Measurements from ENCODE around the gene RAD52. TPM values are rescaled to one million over a fixed set of nuclear protein-coding genes. Genes with fewer than 3 reads are reported as not detected.

The RAD52 gene
- total RNA-seq, 4 donors from 2014 or later, result 26.9 to 61.5 (median 27.9) TPM

- 79 to 82% methylated on average over 4 of the region's 4 CpGs for WGBS, 2 donors
- peaks cover 4 to 73% (median 14%) of the 10 kb centered on the region in 3 donors for H3K36me3 ChIP-seq
Measured at GRCh38 chr12:931591-931990, 17.9 kb downstream of the RAD52 start.

GRCh38 chr12:931060-931459, 18.4 kb downstream of the RAD52 start:
- H3K4me3 ChIP-seq, result no peak overlapping the region

More at GRCh38 chr12:931591-931990, 17.9 kb downstream of the RAD52 start:
- H3K27ac ChIP-seq, result no peak overlapping the region
- no peaks in the 10 kb centered on the region for H3K27me3 ChIP-seq
- TF ChIP-seq POLR2A (IDR thresholded peaks at IDR 0.05) (no peak), EP300 (IDR thresholded peaks at IDR 0.05) (no peak), CTCF (IDR thresholded peaks at IDR 0.05) (no peak)
- no peaks in the 10 kb centered on the region for H3K4me1 ChIP-seq
- H3K4me3 ChIP-seq, result no peak overlapping the region
- H3K9me3 ChIP-seq, result no peaks in the 10 kb centered on the region
- no peak for DNase-seq (ENCODE audit: low spot score in 2 of 2)

GRCh38 chr12:926641-927040, 22.9 kb downstream of the RAD52 start:
- H3K9me3 ChIP-seq, result no peaks in the 10 kb centered on the region
- H3K27me3 ChIP-seq, result no peaks in the 10 kb centered on the region
- 85 to 86% methylated on average over 12 of the region's 12 CpGs for WGBS, 2 donors
- no peak overlapping the region for H3K27ac ChIP-seq
- no peak for DNase-seq (ENCODE audit: low spot score in 2 of 2)
- no peaks in the 10 kb centered on the region for H3K4me1 ChIP-seq
- H3K36me3 ChIP-seq, result peaks cover 4 to 96% (median 22%) of the 10 kb centered on the region in 3 donors
- no peak overlapping the region for H3K4me3 ChIP-seq
- TF ChIP-seq POLR2A (IDR thresholded peaks at IDR 0.05), result no peak
- no peak for TF ChIP-seq EP300 (IDR thresholded peaks at IDR 0.05)
- TF ChIP-seq CTCF (IDR thresholded peaks at IDR 0.05), result no peak

More at GRCh38 chr12:931060-931459, 18.4 kb downstream of the RAD52 start:
- WGBS, 2 donors, result 91 to 94% methylated on average over 5 of the region's 5 CpGs
- no peak for DNase-seq (ENCODE audit: low spot score in 2 of 2)
- Histone ChIP-seq H3K9me3 (no peaks in the 10 kb centered on the region), H3K4me1 (no peaks in the 10 kb centered on the region), H3K27me3 (no peaks in the 10 kb centered on the region), H3K36me3 (peaks cover 4 to 73% (median 14%) of the 10 kb centered on the region in 3 donors), H3K27ac (no peak overlapping the region)
- no peak for TF ChIP-seq POLR2A (IDR thresholded peaks at IDR 0.05)

GRCh38 chr12:922285-922684, 27.2 kb downstream of the RAD52 start:
- Histone ChIP-seq H3K36me3 (peaks cover 0 to 92% (median 8%) of the 10 kb centered on the region in 3 donors), H3K27me3 (no peaks in the 10 kb centered on the region), H3K9me3 (no peaks in the 10 kb centered on the region), H3K4me1 (no peaks in the 10 kb centered on the region), H3K4me3 (no peak overlapping the region), H3K27ac (no peak overlapping the region)
- no peak for DNase-seq (ENCODE audit: low spot score in 2 of 2)
- WGBS, 2 donors, result 62 to 68% methylated on average over 2 of the region's 2 CpGs
- TF ChIP-seq POLR2A (IDR thresholded peaks at IDR 0.05) (no peak), CTCF (IDR thresholded peaks at IDR 0.05) (no peak), EP300 (IDR thresholded peaks at IDR 0.05) (no peak)

- DNase-seq (ENCODE audit: low spot score in 2 of 2), result no peak
- Histone ChIP-seq H3K4me1 (no peaks in the 10 kb centered on the region), H3K27me3 (no peaks in the 10 kb centered on the region), H3K36me3 (peaks cover 0 to 92% (median 12%) of the 10 kb centered on the region in 3 donors), H3K9me3 (no peaks in the 10 kb centered on the region), H3K4me3 (no peak overlapping the region), H3K27ac (no peak overlapping the region)
- WGBS, 2 donors, result 89 to 95% methylated on average over 1 of the region's 1 CpG
- TF ChIP-seq CTCF (IDR thresholded peaks at IDR 0.05) (no peak), POLR2A (IDR thresholded peaks at IDR 0.05) (no peak), EP300 (IDR thresholded peaks at IDR 0.05) (no peak)
Measured at GRCh38 chr12:920676-921075, 28.8 kb downstream of the RAD52 start.
